ENCODE results near the gene CAV2. TPM values are rescaled to one million over a fixed set of nuclear protein-coding genes. Genes with fewer than 3 reads are reported as not detected.

CAV2 gene
- total and polyA plus RNA-seq, 2 of the 8 experiments (the other 6 are each of a cell fraction or from before 2014, with no cell fraction given), result 2.8 to 4.7 TPM

- no peaks in the 10 kb centered on the region for H3K36me3 ChIP-seq (ENCODE audit: control insufficient read depth in 2 of 4, insufficient read depth in 4 of 4, low read length in 3 of 4)
- no peak overlapping the region for H3K14ac ChIP-seq (ENCODE audit: insufficient read length)
- H4K91ac ChIP-seq (replicated peaks; ENCODE audit: insufficient read length, low read length), result no peak overlapping the region
- no peak overlapping the region for H3K18ac ChIP-seq (ENCODE audit: extremely low read depth, low read length)
- POLR2A ChIA-PET (ENCODE audit: partially characterized antibody), result no interaction called here
- H3K9me3 ChIP-seq (ENCODE audit: insufficient read depth in 2 of 2, low read depth in 1 of 2, low read length in 1 of 2), result no peaks in the 10 kb centered on the region
- H3K23me2 ChIP-seq (ENCODE audit: low read depth, low read length), result no peaks in the 10 kb centered on the region
- H3K56ac ChIP-seq (replicated peaks; ENCODE audit: insufficient read length, low read depth, low read length), result no peak overlapping the region
- H3K4me3 ChIP-seq (ENCODE audit: extremely low read depth in 1 of 4, insufficient read depth in 2 of 4, low read depth in 3 of 4, low read length in 4 of 4), result no peak overlapping the region
- CTCF ChIA-PET (ENCODE audit: partially characterized antibody), result interaction anchor here (0.6 to 2.8 kb wide), 4 partner anchors 10 to 287 kb away, joined by 3 to 14 read pairs (median 4); no protein-coding TSS in a partner anchor
- no peak overlapping the region for H3K4me2 ChIP-seq (ENCODE audit: insufficient read depth in 1 of 2, low read depth in 2 of 2, low read length in 2 of 2)
- H2AFZ ChIP-seq (ENCODE audit: low read length), result no peak overlapping the region
- H2BK5ac ChIP-seq (ENCODE audit: low read depth, low read length), result no peak overlapping the region
- no peak overlapping the region for H3K4ac ChIP-seq (replicated peaks; ENCODE audit: insufficient read length, low read depth, low read length)
- no peak overlapping the region for H2BK12ac ChIP-seq (ENCODE audit: low read depth, low read length)
- H2BK20ac ChIP-seq (ENCODE audit: low read length), result no peak overlapping the region
- H3K27ac ChIP-seq (ENCODE audit: low read depth, low read length), result no peak overlapping the region
- H3K79me2 ChIP-seq (ENCODE audit: control insufficient read depth in 1 of 2, insufficient read depth in 2 of 2, low read length in 2 of 2), result no peaks in the 10 kb centered on the region; a peak in 1 of 4 replicates
- H3K23ac ChIP-seq (ENCODE audit: insufficient read length), result no peak overlapping the region
- no peak overlapping the region for H4K8ac ChIP-seq (ENCODE audit: extremely low read depth, insufficient read depth, low read length)
- FAIRE-seq (no peak), DNase-seq (ENCODE audit: low read depth in 1 of 2, low spot score in 2 of 2) (no peak)
- no peaks in the 10 kb centered on the region for H4K20me1 ChIP-seq (replicated peaks in 1 of 2; ENCODE audit: control insufficient read depth in 1 of 2, insufficient read depth in 2 of 2, low read length in 2 of 2)
- H3K79me1 ChIP-seq (ENCODE audit: low read depth, low read length), result no peaks in the 10 kb centered on the region
- H2BK120ac ChIP-seq (replicated peaks; ENCODE audit: low read depth, low read length), result no peak overlapping the region
- H2AK5ac ChIP-seq (ENCODE audit: low read depth, low read length), result no peak overlapping the region
- H4K5ac ChIP-seq (ENCODE audit: insufficient read length, low read depth, low read length), result no peak overlapping the region
- no peak for TF ChIP-seq ATF2 (IDR thresholded peaks at IDR 0.05; ENCODE audit: low read length)
- TF ChIP-seq TCF12 (IDR thresholded peaks at IDR 0.05; ENCODE audit: low read depth, low read length), result no peak
- TF ChIP-seq, protein P1, sequence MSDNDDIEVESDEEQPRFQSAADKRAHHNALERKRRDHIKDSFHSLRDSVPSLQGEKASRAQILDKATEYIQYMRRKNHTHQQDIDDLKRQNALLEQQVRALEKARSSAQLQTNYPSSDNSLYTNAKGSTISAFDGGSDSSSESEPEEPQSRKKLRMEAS (IDR thresholded peaks at IDR 0.05), result no peak
- TF ChIP-seq, protein P2, sequence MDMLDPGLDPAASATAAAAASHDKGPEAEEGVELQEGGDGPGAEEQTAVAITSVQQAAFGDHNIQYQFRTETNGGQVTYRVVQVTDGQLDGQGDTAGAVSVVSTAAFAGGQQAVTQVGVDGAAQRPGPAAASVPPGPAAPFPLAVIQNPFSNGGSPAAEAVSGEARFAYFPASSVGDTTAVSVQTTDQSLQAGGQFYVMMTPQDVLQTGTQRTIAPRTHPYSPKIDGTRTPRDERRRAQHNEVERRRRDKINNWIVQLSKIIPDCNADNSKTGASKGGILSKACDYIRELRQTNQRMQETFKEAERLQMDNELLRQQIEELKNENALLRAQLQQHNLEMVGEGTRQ (IDR thresholded peaks at IDR 0.05; ENCODE audit: low read length), result no peak
- H2BK15ac ChIP-seq (ENCODE audit: low read length), result no peak overlapping the region
- H3K27me3 ChIP-seq (replicated peaks in 1 of 4; ENCODE audit: control insufficient read depth in 3 of 4, extremely low read depth in 1 of 4, insufficient read depth in 3 of 4, low read length in 3 of 4), result 0 out of 7 replicates have a peak, but pooled peaks cover 0 to 2% (median 0%) of the 10 kb centered on the region in 4 experiments
- H3K9ac ChIP-seq (replicated peaks in 1 of 4; ENCODE audit: extremely low read depth in 1 of 4, low read depth in 3 of 4, low read length in 3 of 4), result no peak overlapping the region
- peaks cover 0 to 3% (median 0%) of the 10 kb centered on the region in 4 experiments; a peak in 2 of 7 replicates for H3K4me1 ChIP-seq (replicated peaks in 1 of 4; ENCODE audit: control insufficient read depth in 3 of 4, insufficient read depth in 4 of 4, low read length in 3 of 4)
Measured at GRCh38 chr7:116516324-116516723, 16.8 kb downstream of the CAV2 start.
